ENCODE data around the gene PIP5KL1.

PIP5KL1 gene

GRCh38 chr9:127928676-127929624, 1.6 kb downstream of the PIP5KL1 start:
- DNase-seq, result no peak

- DNase-seq, result no peak
These were observed 2.4 kb downstream of the PIP5KL1 start for GRCh38 chr9:127927988-127928675.

GRCh38 chr9:127927201-127927987, 3.2 kb downstream of the PIP5KL1 start:
- DNase-seq, result no peak

GRCh38 chr9:127926906-127927200, 3.7 kb downstream of the PIP5KL1 start:
- no peak for DNase-seq

GRCh38 chr9:127925959-127926905, 4.3 kb downstream of the PIP5KL1 start:
- no peak for DNase-seq

- no peak for DNase-seq
These were observed 5.7 kb downstream of the PIP5KL1 start for GRCh38 chr9:127924736-127925444.

- peak; percentile 72 for DNase-seq
These were observed 6.8 kb downstream of the PIP5KL1 start for GRCh38 chr9:127923771-127924170.

GRCh38 chr9:127923046-127923445, 7.5 kb downstream of the PIP5KL1 start:
- DNase-seq, result no peak

- no peak for DNase-seq
These were observed 8.9 kb downstream of the PIP5KL1 start for GRCh38 chr9:127921557-127922120.

GRCh38 chr9:127920794-127921193, 9.8 kb downstream of the PIP5KL1 start:
- no peak for DNase-seq

GRCh38 chr9:127919253-127919815, 11.2 kb downstream of the PIP5KL1 start:
- DNase-seq, result peak; percentile 97

GRCh38 chr9:127918183-127919107, 12.1 kb downstream of the PIP5KL1 start:
- no peak for DNase-seq

- DNase-seq, result no peak
These were observed 13.0 kb downstream of the PIP5KL1 start for GRCh38 chr9:127917603-127918002.

- DNase-seq, result peak; percentile 65
These were observed 13.6 kb downstream of the PIP5KL1 start, which contains the start of gene ST6GALNAC4 for GRCh38 chr9:127916720-127917581. Gene ST6GALNAC4 (minus strand): TSS chr9:127917041. CDS start chr9:127916419, 622 bp downstream.

- DNase-seq, result no peak
These were observed 14.5 kb downstream of the PIP5KL1 start for GRCh38 chr9:127915801-127916719.

- DNase-seq, result no peak
These were observed 15.2 kb downstream of the PIP5KL1 start for GRCh38 chr9:127915325-127915752.

GRCh38 chr9:127913682-127914081, 16.9 kb downstream of the PIP5KL1 start:
- no peak for DNase-seq

All from NCI-H226 (cell line).